Mesendoderm (in vitro differentiated cells): ENCODE results near the gene GNA14.
A peak's percentile ranks its signal among the peaks of the same experiment; 100 is the strongest.
"Not testable (repeated sequence)": the region's sequence is repeated elsewhere in the genome, so short reads cannot be mapped to it uniquely, and the experiment has no call there.

Source experiments
- DNase-seq: peaks from one replicate; pipeline ENCODE4 v3.0.0; 2013
- H2AK5ac ChIP-seq: 2 replicates; pipeline ENCODE4 v1.6.1; 2013; ENCODE audit warnings: low read length, inconsistent platforms
- H2BK120ac ChIP-seq: 2 replicates; pipeline ENCODE4 v1.6.1; 2013; ENCODE audit warnings: low read depth, mild to moderate bottlenecking, low read length, moderate library complexity, mixed read lengths
- H2BK15ac ChIP-seq: replicated peaks from 2 replicates; pipeline ENCODE4 v1.6.1; 2013; ENCODE audit warnings: low read depth, mild to moderate bottlenecking, moderate library complexity
- H2BK5ac ChIP-seq: 2 replicates; pipeline ENCODE4 v1.6.1; 2013; ENCODE audit warnings: low read length, inconsistent platforms
- H3K18ac ChIP-seq: 2 replicates; pipeline ENCODE4 v1.6.1; 2013; ENCODE audit warnings: mild to moderate bottlenecking, low read length, mixed read lengths
- H3K23ac ChIP-seq: one replicate; pipeline ENCODE4 v1.6.1; 2013; ENCODE audit warnings: low read length
- H3K27ac ChIP-seq: 2 replicates; pipeline ENCODE4 v1.5.1; 2013; ENCODE audit warnings: low read depth, mild to moderate bottlenecking, inconsistent platforms, low read length, moderate library complexity
- H3K27me3 ChIP-seq: 2 replicates; pipeline ENCODE4 v1.6.1; 2013; ENCODE audit warnings: low read length, control low read depth, mild to moderate bottlenecking, inconsistent platforms; ENCODE audit not compliant: insufficient read depth, poor library complexity
- H3K36me3 ChIP-seq: 2 replicates; pipeline ENCODE4 v1.6.1; 2013; ENCODE audit warnings: low read length, inconsistent platforms; ENCODE audit not compliant: control insufficient read depth, insufficient read depth
- H3K4ac ChIP-seq: one replicate; pipeline ENCODE4 v1.6.1; 2013; ENCODE audit warnings: low read depth, mild to moderate bottlenecking, low read length, moderate library complexity
- H3K4me1 ChIP-seq: 2 replicates; pipeline ENCODE4 v1.6.1; 2013; ENCODE audit warnings: low read depth, low read length, inconsistent platforms; ENCODE audit not compliant: control insufficient read depth
- H3K4me2 ChIP-seq: 2 replicates; pipeline ENCODE4 v1.6.1; 2013; ENCODE audit warnings: low read length
- H3K4me3 ChIP-seq: 2 replicates; pipeline ENCODE4 v1.5.1; 2013; ENCODE audit warnings: mild to moderate bottlenecking, low read length
- H3K56ac ChIP-seq: one replicate; pipeline ENCODE4 v1.6.1; 2013; ENCODE audit warnings: low read length
- H3K79me1 ChIP-seq: 2 replicates; pipeline ENCODE4 v1.6.1; 2013; ENCODE audit warnings: low read length, inconsistent platforms
- H3K79me2 ChIP-seq: 2 replicates; pipeline ENCODE4 v1.6.1; 2013; ENCODE audit warnings: mild to moderate bottlenecking, low read length; ENCODE audit not compliant: control insufficient read depth, insufficient read depth
- H3K9ac ChIP-seq: 2 replicates; pipeline ENCODE4 v1.6.1; 2013; ENCODE audit warnings: low read length, inconsistent platforms
- H4K5ac ChIP-seq: one replicate; pipeline ENCODE4 v1.6.1; 2013; ENCODE audit warnings: low read length
- H4K8ac ChIP-seq: one replicate; pipeline ENCODE4 v1.6.1; 2013; ENCODE audit warnings: low read depth, mild to moderate bottlenecking, control low read depth, low read length, moderate library complexity
- WGBS: extraction: QIAGEN DNeasy Blood & Tissue Kit; methylation state at CpG from one replicate; pipeline ENCODE4 v1.1.7; 2013; ENCODE audit warnings: low lambda C conversion rate, missing lambda C conversion rate; ENCODE audit not compliant: insufficient coverage; ENCODE audit errors: extremely low coverage; 5-methylcytosine and 5-hydroxymethylcytosine counted together

GNA14 gene

GRCh38 chr9:77417566-77417965, 230.6 kb downstream of the GNA14 start:
- no peaks in the 10 kb centered on the region for H3K79me2 ChIP-seq
- no CpG with 5 or more reads among the region's 5 CpGs for WGBS
- no peak overlapping the region for H3K4ac ChIP-seq
- no peak overlapping the region for H3K4me2 ChIP-seq
- no peak overlapping the region for H3K23ac ChIP-seq
- no peak overlapping the region for H2BK15ac ChIP-seq
- H3K56ac ChIP-seq = no peak overlapping the region
- peak; percentile 51 for DNase-seq
- H3K79me1 ChIP-seq = no peaks in the 10 kb centered on the region
- no peak overlapping the region for H2AK5ac ChIP-seq
- no peaks in the 10 kb centered on the region for H3K4me1 ChIP-seq
- no peak overlapping the region for H3K18ac ChIP-seq
- no peak overlapping the region for H2BK120ac ChIP-seq
- H2BK5ac ChIP-seq = no peak overlapping the region
- no peaks in the 10 kb centered on the region for H3K36me3 ChIP-seq
- H4K8ac ChIP-seq = no peak overlapping the region
- no peak overlapping the region for H3K9ac ChIP-seq
- no peak overlapping the region for H3K4me3 ChIP-seq
- no peak overlapping the region for H4K5ac ChIP-seq
- no peaks in the 10 kb centered on the region for H3K27me3 ChIP-seq
- H3K27ac ChIP-seq = no peak overlapping the region

GRCh38 chr9:77408521-77408920, 239.6 kb downstream of the GNA14 start:
- H3K79me2 ChIP-seq, H4K8ac ChIP-seq, H3K4me2 ChIP-seq, H3K4me1 ChIP-seq, H3K4ac ChIP-seq, H3K4me3 ChIP-seq, H2BK120ac ChIP-seq, H3K18ac ChIP-seq, H3K23ac ChIP-seq, DNase-seq, H3K27ac ChIP-seq, H2BK5ac ChIP-seq, H3K79me1 ChIP-seq, H3K36me3 ChIP-seq, H2BK15ac ChIP-seq, H3K56ac ChIP-seq, H2AK5ac ChIP-seq, H4K5ac ChIP-seq, H3K9ac ChIP-seq, H3K27me3 ChIP-seq: not testable (repeated sequence)
- WGBS = no CpG with 5 or more reads among the region's 9 CpGs

- no peak overlapping the region for H4K8ac ChIP-seq
- H3K23ac ChIP-seq = no peak overlapping the region
- H3K56ac ChIP-seq = no peak overlapping the region
- no peaks in the 10 kb centered on the region for H3K4me1 ChIP-seq
- no peak overlapping the region for H3K4ac ChIP-seq
- no peaks in the 10 kb centered on the region for H3K27me3 ChIP-seq
- WGBS = no CpG with 5 or more reads among the region's 4 CpGs
- H3K79me2 ChIP-seq = no peaks in the 10 kb centered on the region
- H2AK5ac ChIP-seq = no peak overlapping the region
- H3K36me3 ChIP-seq = no peaks in the 10 kb centered on the region
- DNase-seq = no peak
- no peak overlapping the region for H2BK5ac ChIP-seq
- H3K27ac ChIP-seq = no peak overlapping the region
- no peaks in the 10 kb centered on the region for H3K79me1 ChIP-seq
- no peak overlapping the region for H3K18ac ChIP-seq
- H2BK120ac ChIP-seq = no peak overlapping the region
- no peak overlapping the region for H3K9ac ChIP-seq
- no peak overlapping the region for H3K4me3 ChIP-seq
- no peak overlapping the region for H3K4me2 ChIP-seq
- H2BK15ac ChIP-seq = no peak overlapping the region
- no peak overlapping the region for H4K5ac ChIP-seq
Observed at GRCh38 chr9:77403239-77403638, 244.9 kb downstream of the GNA14 start.

- Histone ChIP-seq H2BK15ac (no peak overlapping the region), H4K8ac (no peak overlapping the region), H3K18ac (no peak overlapping the region), H3K56ac (no peak overlapping the region), H2AK5ac (no peak overlapping the region), H3K4me2 (no peak overlapping the region), H4K5ac (no peak overlapping the region), H3K9ac (no peak overlapping the region), H3K23ac (no peak overlapping the region), H3K27ac (no peak overlapping the region), H3K36me3 (no peaks in the 10 kb centered on the region), H3K4me3 (no peak overlapping the region), H3K79me1 (no peaks in the 10 kb centered on the region), H3K79me2 (no peaks in the 10 kb centered on the region), H3K4me1 (no peaks in the 10 kb centered on the region), H3K27me3 (no peaks in the 10 kb centered on the region), H3K4ac (no peak overlapping the region), H2BK5ac (no peak overlapping the region), H2BK120ac (no peak overlapping the region)
- no peak for DNase-seq
- no CpG with 5 or more reads among the region's 2 CpGs for WGBS
Observed at GRCh38 chr9:77402286-77402685, 245.8 kb downstream of the GNA14 start.

- Histone ChIP-seq H3K9ac (no peak overlapping the region), H2BK5ac (no peak overlapping the region), H2BK120ac (no peak overlapping the region), H2BK15ac (no peak overlapping the region), H3K4me1 (no peaks in the 10 kb centered on the region), H3K27ac (no peak overlapping the region), H3K4me2 (no peak overlapping the region), H3K79me1 (no peaks in the 10 kb centered on the region), H3K79me2 (no peaks in the 10 kb centered on the region), H2AK5ac (no peak overlapping the region), H3K18ac (no peak overlapping the region), H3K56ac (no peak overlapping the region), H4K8ac (no peak overlapping the region), H3K4me3 (no peak overlapping the region), H3K23ac (no peak overlapping the region), H3K36me3 (no peaks in the 10 kb centered on the region), H3K27me3 (no peaks in the 10 kb centered on the region), H4K5ac (no peak overlapping the region), H3K4ac (no peak overlapping the region)
- no CpG with 5 or more reads among the region's 1 CpG for WGBS
- no peak for DNase-seq
Observed at GRCh38 chr9:77399964-77400363, 248.2 kb downstream of the GNA14 start.

DNA sequence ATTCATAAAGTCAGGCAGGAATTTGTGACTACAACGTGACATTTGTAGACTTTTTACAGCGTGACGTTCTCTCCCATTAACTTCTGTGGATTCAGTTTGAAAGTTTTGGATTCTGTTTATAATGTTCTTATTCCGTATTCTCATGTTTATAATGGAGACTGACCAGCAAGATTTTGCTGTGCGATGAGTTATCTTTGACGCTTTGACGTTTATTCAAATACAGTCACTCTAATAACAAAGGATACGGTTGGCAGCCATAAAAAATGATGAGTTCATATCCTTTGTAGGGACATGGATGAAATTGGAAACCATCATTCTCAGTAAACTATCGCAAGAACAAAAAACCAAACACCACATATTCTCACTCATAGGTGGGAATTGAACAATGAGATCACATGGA, 249.5 kb downstream of the GNA14 start:
- H3K27me3 ChIP-seq, H2AK5ac ChIP-seq, H3K4ac ChIP-seq, H2BK5ac ChIP-seq, H3K27ac ChIP-seq, H3K18ac ChIP-seq, H4K8ac ChIP-seq, H3K9ac ChIP-seq, H2BK120ac ChIP-seq, H3K4me1 ChIP-seq, DNase-seq, H3K56ac ChIP-seq, H3K4me2 ChIP-seq, H3K23ac ChIP-seq, H3K79me1 ChIP-seq, H4K5ac ChIP-seq, H2BK15ac ChIP-seq, H3K36me3 ChIP-seq, H3K4me3 ChIP-seq, H3K79me2 ChIP-seq: not testable (repeated sequence)
- no CpG with 5 or more reads among the region's 9 CpGs for WGBS
